GM12873 (cell line): ENCODE measurements around the gene ABCA6.

Experiments used
- CTCF ChIP-seq: IDR thresholded peaks from 2 replicates; pipeline ENCODE4 v1.5.1; 2012; ENCODE audit warnings: low read depth, mild to moderate bottlenecking, moderate library complexity, low read length, control low read depth; ENCODE audit not compliant: insufficient read depth; ENCODE audit errors: missing control alignments

ABCA6 gene

GRCh38 chr17:69147460-69147859 is 5.8 kb upstream of the ABCA6 start:
- no peak for TF ChIP-seq CTCF

GRCh38 chr17:69144331-69145255 is 2.9 kb upstream of the ABCA6 start:
- TF ChIP-seq CTCF, result no peak

- TF ChIP-seq CTCF, result no peak
These were observed 2.1 kb upstream of the ABCA6 start for GRCh38 chr17:69143683-69144231.

GRCh38 chr17:69143151-69143550 is 1.5 kb upstream of the ABCA6 start:
- no peak for TF ChIP-seq CTCF

GRCh38 chr17:69142175-69142802 is 594 bp upstream of the ABCA6 start:
- no peak for TF ChIP-seq CTCF

GRCh38 chr17:69134112-69134511 is 7.6 kb downstream of the ABCA6 start:
- no peak for TF ChIP-seq CTCF

GRCh38 chr17:69130627-69131296 is 10.9 kb downstream of the ABCA6 start:
- TF ChIP-seq CTCF, result no peak
